Measurements from ENCODE around the gene ARAP3. TPM values are rescaled to one million over a fixed set of nuclear protein-coding genes. Genes with fewer than 3 reads are reported as not detected.
A peak's percentile ranks its signal among the peaks of the same experiment; 100 is the strongest.

Gene ARAP3
- total RNA-seq, 2 donors from 2014 or later, result 17.5 to 22.6 TPM

- Mint-ChIP-seq H3K4me3 (peak overlapping the region; percentile 82), H3K36me3 (no peaks in the 10 kb centered on the region), H3K9me3 (no peaks in the 10 kb centered on the region), H3K27me3 (peaks cover 11% of the 10 kb centered on the region in 2 donors), H3K4me1 (ENCODE audit: low read depth in 2 of 2) (peaks cover 19 to 20% of the 10 kb centered on the region in 2 donors), H3K27ac (peak overlapping the region in 1 of 2 donors; percentile 43)
- no peak for DNase-seq (ENCODE audit: low spot score)
- no peak for ATAC-seq
Observed at GRCh38 chr5:141692533-141692888, 10.5 kb upstream of the ARAP3 start.

GRCh38 chr5:141691867-141692532 lies 10.0 kb upstream of the ARAP3 start:
- ATAC-seq (peak; percentile 89 to 93), DNase-seq (ENCODE audit: low spot score) (peak; percentile 90)
- H3K9me3 Mint-ChIP-seq, result no peaks in the 10 kb centered on the region
- peaks cover 6 to 7% of the 10 kb centered on the region in 2 donors for H3K27me3 Mint-ChIP-seq
- H3K4me3 Mint-ChIP-seq, result peak overlapping the region; percentile 82
- H3K27ac Mint-ChIP-seq, result peak overlapping the region; percentile 43 to 60
- no peaks in the 10 kb centered on the region for H3K36me3 Mint-ChIP-seq
- peaks cover 19 to 20% of the 10 kb centered on the region in 2 donors for H3K4me1 Mint-ChIP-seq (ENCODE audit: low read depth in 2 of 2)

- Mint-ChIP-seq H3K4me3 (no peak overlapping the region), H3K27ac (peak overlapping the region in 1 of 2 donors; percentile 60), H3K36me3 (no peaks in the 10 kb centered on the region), H3K27me3 (peaks cover 0 to 4% of the 10 kb centered on the region in 2 donors), H3K4me1 (ENCODE audit: low read depth in 2 of 2) (peaks cover 19 to 23% of the 10 kb centered on the region in 2 donors), H3K9me3 (no peaks in the 10 kb centered on the region)
- no peak for ATAC-seq
- DNase-seq (ENCODE audit: low spot score), result no peak
Observed at GRCh38 chr5:141691286-141691866, 9.3 kb upstream of the ARAP3 start.

- peak; percentile 44 for DNase-seq (ENCODE audit: low spot score)
- no peak overlapping the region for H3K4me3 Mint-ChIP-seq
- H3K27me3 Mint-ChIP-seq, result no peaks in the 10 kb centered on the region
- no peak for ATAC-seq
- peaks cover 18 to 27% of the 10 kb centered on the region in 2 donors for H3K4me1 Mint-ChIP-seq (ENCODE audit: low read depth in 2 of 2)
- H3K27ac Mint-ChIP-seq, result peak overlapping the region in 1 of 2 donors; percentile 6
- H3K36me3 Mint-ChIP-seq, result no peaks in the 10 kb centered on the region
- no peaks in the 10 kb centered on the region for H3K9me3 Mint-ChIP-seq
Observed at GRCh38 chr5:141686648-141687416, 4.8 kb upstream of the ARAP3 start.

GRCh38 chr5:141685591-141685990 lies 3.6 kb upstream of the ARAP3 start:
- DNase-seq (ENCODE audit: low spot score) (no peak), ATAC-seq (no peak)
- Mint-ChIP-seq H3K9me3 (no peaks in the 10 kb centered on the region), H3K27ac (no peak overlapping the region), H3K27me3 (no peaks in the 10 kb centered on the region), H3K36me3 (no peaks in the 10 kb centered on the region), H3K4me3 (no peak overlapping the region), H3K4me1 (ENCODE audit: low read depth in 2 of 2) (peaks cover 27 to 34% of the 10 kb centered on the region in 2 donors)

- H3K27me3 Mint-ChIP-seq, result no peaks in the 10 kb centered on the region
- no peaks in the 10 kb centered on the region for H3K9me3 Mint-ChIP-seq
- ATAC-seq (no peak), DNase-seq (ENCODE audit: low spot score) (peak; percentile 20)
- peak overlapping the region; percentile 62 to 95 for H3K27ac Mint-ChIP-seq
- peaks cover 27 to 36% of the 10 kb centered on the region in 2 donors for H3K4me1 Mint-ChIP-seq (ENCODE audit: low read depth in 2 of 2)
- no peaks in the 10 kb centered on the region for H3K36me3 Mint-ChIP-seq
- H3K4me3 Mint-ChIP-seq, result peak overlapping the region; percentile 91
Observed at GRCh38 chr5:141683596-141684141, 1.6 kb upstream of the ARAP3 start.

GRCh38 chr5:141681295-141681694 lies 735 bp downstream of the ARAP3 start:
- Mint-ChIP-seq H3K27ac (peak overlapping the region; percentile 48 to 62), H3K27me3 (no peaks in the 10 kb centered on the region), H3K4me3 (peak overlapping the region; percentile 91), H3K4me1 (ENCODE audit: low read depth in 2 of 2) (peaks cover 27 to 35% of the 10 kb centered on the region in 2 donors), H3K9me3 (no peaks in the 10 kb centered on the region), H3K36me3 (no peaks in the 10 kb centered on the region)
- no peak for ATAC-seq
- DNase-seq (ENCODE audit: low spot score), result peak; percentile 39

GRCh38 chr5:141680751-141681201 lies 1.3 kb downstream of the ARAP3 start:
- Mint-ChIP-seq H3K4me1 (ENCODE audit: low read depth in 2 of 2) (peaks cover 27 to 33% of the 10 kb centered on the region in 2 donors), H3K27ac (peak overlapping the region; percentile 48 to 62), H3K9me3 (no peaks in the 10 kb centered on the region), H3K36me3 (no peaks in the 10 kb centered on the region), H3K27me3 (no peaks in the 10 kb centered on the region), H3K4me3 (peak overlapping the region; percentile 91)
- DNase-seq (ENCODE audit: low spot score) (peak; percentile 61), ATAC-seq (no peak)

- no peak overlapping the region for H3K4me3 Mint-ChIP-seq
- H3K27me3 Mint-ChIP-seq, result no peaks in the 10 kb centered on the region
Observed at GRCh38 chr5:141680178-141680577, 1.9 kb downstream of the ARAP3 start.

GRCh38 chr5:141677415-141677814 lies 4.6 kb downstream of the ARAP3 start:
- Mint-ChIP-seq H3K27ac (no peak overlapping the region), H3K9me3 (no peaks in the 10 kb centered on the region), H3K36me3 (no peaks in the 10 kb centered on the region), H3K4me1 (ENCODE audit: low read depth in 2 of 2) (peaks cover 13 to 22% of the 10 kb centered on the region in 2 donors), H3K27me3 (no peaks in the 10 kb centered on the region), H3K4me3 (no peak overlapping the region)
- no peak for ATAC-seq
- DNase-seq (ENCODE audit: low spot score), result no peak

More at GRCh38 chr5:141680178-141680577, 1.9 kb downstream of the ARAP3 start:
- peak; percentile 56 for DNase-seq (ENCODE audit: low spot score)
- Mint-ChIP-seq H3K27ac (no peak overlapping the region), H3K4me1 (ENCODE audit: low read depth in 2 of 2) (peaks cover 27 to 31% of the 10 kb centered on the region in 2 donors), H3K9me3 (no peaks in the 10 kb centered on the region), H3K36me3 (no peaks in the 10 kb centered on the region)
- no peak for ATAC-seq

- no peak for DNase-seq (ENCODE audit: low spot score)
- no peaks in the 10 kb centered on the region for H3K27me3 Mint-ChIP-seq
- peaks cover 0 to 9% of the 10 kb centered on the region in 2 donors for H3K4me1 Mint-ChIP-seq (ENCODE audit: low read depth in 2 of 2)
- no peak overlapping the region for H3K4me3 Mint-ChIP-seq
- H3K9me3 Mint-ChIP-seq, result no peaks in the 10 kb centered on the region
- no peak overlapping the region for H3K27ac Mint-ChIP-seq
- no peaks in the 10 kb centered on the region for H3K36me3 Mint-ChIP-seq
- ATAC-seq, result no peak
Observed at GRCh38 chr5:141675672-141676071, 6.4 kb downstream of the ARAP3 start.

- no peak for ATAC-seq
- H3K4me3 Mint-ChIP-seq, result no peak overlapping the region
Observed at GRCh38 chr5:141674747-141675146, 7.3 kb downstream of the ARAP3 start.

GRCh38 chr5:141672841-141673813 lies 8.9 kb downstream of the ARAP3 start:
- ATAC-seq (no peak), DNase-seq (ENCODE audit: low spot score) (peak; percentile 42)
- Mint-ChIP-seq H3K9me3 (no peaks in the 10 kb centered on the region), H3K27me3 (no peaks in the 10 kb centered on the region), H3K4me1 (ENCODE audit: low read depth in 2 of 2) (peaks cover 0 to 3% of the 10 kb centered on the region in 2 donors), H3K27ac (no peak overlapping the region), H3K36me3 (no peaks in the 10 kb centered on the region), H3K4me3 (no peak overlapping the region)

More at GRCh38 chr5:141674747-141675146, 7.3 kb downstream of the ARAP3 start:
- H3K4me1 Mint-ChIP-seq (ENCODE audit: low read depth in 2 of 2), result peaks cover 0 to 7% of the 10 kb centered on the region in 2 donors
- no peaks in the 10 kb centered on the region for H3K27me3 Mint-ChIP-seq
- DNase-seq (ENCODE audit: low spot score), result no peak
- no peak overlapping the region for H3K27ac Mint-ChIP-seq
- H3K36me3 Mint-ChIP-seq, result no peaks in the 10 kb centered on the region
- no peaks in the 10 kb centered on the region for H3K9me3 Mint-ChIP-seq
